Effector memory CD4-positive, alpha-beta T cell (primary cell): ENCODE measurements around the gene CHD1.

Experiments
- DNase-seq, 3 donors: peaks; one replicate each; pipeline ENCODE4 v3.0.0-alpha.2; 2020
- H3K27ac ChIP-seq: 2 replicates; pipeline ENCODE4 v1.7.0; 2013; ENCODE audit warnings: mild to moderate bottlenecking, low read length, moderate library complexity; ENCODE audit not compliant: insufficient read depth, poor library complexity, severe bottlenecking
- H3K27me3 ChIP-seq: replicated peaks from 2 replicates; pipeline ENCODE4 v1.7.0; 2013; ENCODE audit warnings: mild to moderate bottlenecking, low read length; ENCODE audit not compliant: insufficient read depth, control insufficient read depth, poor library complexity, severe bottlenecking
- H3K36me3 ChIP-seq: 2 replicates; pipeline ENCODE4 v1.7.0; 2013; ENCODE audit warnings: mild to moderate bottlenecking, low read length, moderate library complexity; ENCODE audit not compliant: control insufficient read depth, insufficient read depth
- H3K4me1 ChIP-seq: 2 replicates; pipeline ENCODE4 v1.7.0; 2013; ENCODE audit warnings: low read length, mild to moderate bottlenecking; ENCODE audit not compliant: control insufficient read depth, insufficient read depth, poor library complexity, severe bottlenecking
- H3K4me3 ChIP-seq: 2 replicates; pipeline ENCODE4 v1.7.0; 2013; ENCODE audit warnings: low read length, low read depth, mild to moderate bottlenecking; ENCODE audit not compliant: insufficient read depth, poor library complexity, severe bottlenecking
- H3K9me3 ChIP-seq: 2 replicates; pipeline ENCODE4 v1.7.0; 2013; ENCODE audit warnings: mild to moderate bottlenecking, low read length, moderate library complexity; ENCODE audit not compliant: control insufficient read depth

CHD1 gene

GRCh38 chr5:98865690-98866089 lies 63.1 kb downstream of the CHD1 start:
- DNase-seq: no peak
- H3K9me3 ChIP-seq: no peaks in the 10 kb centered on the region
- H3K4me3 ChIP-seq: no peak overlapping the region
- H3K27ac ChIP-seq: no peak overlapping the region
- H3K36me3 ChIP-seq: peaks cover 80% of the 10 kb centered on the region
- H3K4me1 ChIP-seq: no peaks in the 10 kb centered on the region
- H3K27me3 ChIP-seq: no peaks in the 10 kb centered on the region

GRCh38 chr5:98847054-98847453 lies 81.8 kb downstream of the CHD1 start:
- no peaks in the 10 kb centered on the region for H3K9me3 ChIP-seq
- DNase-seq: no peak
- H3K27me3 ChIP-seq: no peaks in the 10 kb centered on the region
- no peaks in the 10 kb centered on the region for H3K36me3 ChIP-seq
- H3K4me1 ChIP-seq: no peaks in the 10 kb centered on the region
- no peak overlapping the region for H3K4me3 ChIP-seq
- H3K27ac ChIP-seq: no peak overlapping the region

GRCh38 chr5:98846520-98846919 lies 82.3 kb downstream of the CHD1 start:
- H3K9me3 ChIP-seq: no peaks in the 10 kb centered on the region
- H3K4me3 ChIP-seq: no peak overlapping the region
- no peak overlapping the region for H3K27ac ChIP-seq
- no peaks in the 10 kb centered on the region for H3K27me3 ChIP-seq
- H3K36me3 ChIP-seq: no peaks in the 10 kb centered on the region
- DNase-seq: no peak
- no peaks in the 10 kb centered on the region for H3K4me1 ChIP-seq

- Histone ChIP-seq H3K27me3 (no peaks in the 10 kb centered on the region), H3K4me1 (no peaks in the 10 kb centered on the region), H3K36me3 (no peaks in the 10 kb centered on the region), H3K27ac (no peak overlapping the region), H3K4me3 (no peak overlapping the region), H3K9me3 (no peaks in the 10 kb centered on the region)
- DNase-seq: no peak
Measured at GRCh38 chr5:98845878-98846277, 82.9 kb downstream of the CHD1 start.

- H3K36me3 ChIP-seq: no peaks in the 10 kb centered on the region
- no peaks in the 10 kb centered on the region for H3K4me1 ChIP-seq
- H3K27me3 ChIP-seq: no peaks in the 10 kb centered on the region
- DNase-seq: no peak
- H3K9me3 ChIP-seq: no peaks in the 10 kb centered on the region
- no peak overlapping the region for H3K4me3 ChIP-seq
- no peak overlapping the region for H3K27ac ChIP-seq
Measured at GRCh38 chr5:98844865-98845264, 83.9 kb downstream of the CHD1 start.

GRCh38 chr5:98843481-98843880 lies 85.3 kb downstream of the CHD1 start:
- no peaks in the 10 kb centered on the region for H3K9me3 ChIP-seq
- no peaks in the 10 kb centered on the region for H3K27me3 ChIP-seq
- H3K27ac ChIP-seq: no peak overlapping the region
- no peaks in the 10 kb centered on the region for H3K36me3 ChIP-seq
- H3K4me3 ChIP-seq: no peak overlapping the region
- DNase-seq: no peak
- no peaks in the 10 kb centered on the region for H3K4me1 ChIP-seq

GRCh38 chr5:98840946-98841345 lies 87.9 kb downstream of the CHD1 start:
- Histone ChIP-seq H3K4me1 (no peaks in the 10 kb centered on the region), H3K9me3 (no peaks in the 10 kb centered on the region), H3K36me3 (no peaks in the 10 kb centered on the region), H3K27me3 (no peaks in the 10 kb centered on the region), H3K4me3 (no peak overlapping the region), H3K27ac (no peak overlapping the region)
- DNase-seq: no peak

GRCh38 chr5:98839469-98840383 lies 89.1 kb downstream of the CHD1 start:
- H3K4me1 ChIP-seq: no peaks in the 10 kb centered on the region
- no peak overlapping the region for H3K27ac ChIP-seq
- no peaks in the 10 kb centered on the region for H3K9me3 ChIP-seq
- no peaks in the 10 kb centered on the region for H3K36me3 ChIP-seq
- DNase-seq: no peak
- H3K4me3 ChIP-seq: no peak overlapping the region
- no peaks in the 10 kb centered on the region for H3K27me3 ChIP-seq

GRCh38 chr5:98836175-98836574 lies 92.6 kb downstream of the CHD1 start:
- Histone ChIP-seq H3K4me3 (no peak overlapping the region), H3K9me3 (no peaks in the 10 kb centered on the region)

GRCh38 chr5:98827588-98828284 lies 101.1 kb downstream of the CHD1 start:
- Histone ChIP-seq H3K27me3 (no peaks in the 10 kb centered on the region), H3K4me1 (no peaks in the 10 kb centered on the region), H3K27ac (no peak overlapping the region), H3K4me3 (no peak overlapping the region), H3K36me3 (no peaks in the 10 kb centered on the region), H3K9me3 (no peaks in the 10 kb centered on the region)
- DNase-seq: no peak

More at GRCh38 chr5:98836175-98836574, 92.6 kb downstream of the CHD1 start:
- H3K27me3 ChIP-seq: no peaks in the 10 kb centered on the region
- DNase-seq: no peak
- no peaks in the 10 kb centered on the region for H3K36me3 ChIP-seq
- H3K4me1 ChIP-seq: no peaks in the 10 kb centered on the region
- no peak overlapping the region for H3K27ac ChIP-seq
